Gastrocnemius medialis (tissue), 4 donors: ENCODE data around the gene SEC23IP. TPM values are rescaled to one million over a fixed set of nuclear protein-coding genes. Genes with fewer than 3 reads are reported as not detected.
"Not testable (repeated sequence)": the region's sequence is repeated elsewhere in the genome, so short reads cannot be mapped to it uniquely, and the experiment has no call there.

ENCODE experiments used
- ATAC-seq, 2 donors: fragments of 150-250 bp; one replicate each; pipeline ENCODE4 v1.9.1; 2016
- DNase-seq, 2 donors: peaks; one replicate each; pipeline ENCODE4 v3.0.0-alpha.2; 2019
- H3K27ac ChIP-seq, 4 donors: fragments of 200-600 bp; sonication (generic); 1 replicate in 1 of 4; 2 replicates in 3 of 4; pipeline ENCODE4 v1.5.1; 2016 to 2018; ENCODE audit warnings: mild to moderate bottlenecking in 2 of 4, moderate library complexity in 1 of 4
- H3K27me3 ChIP-seq, 3 donors: fragments of 200-600 bp; sonication (generic) in 2 of 3; 1 replicate in 1 of 3; 2 replicates in 2 of 3; pipeline versions ENCODE4 v1.5.1 to v1.6.0; 2016 to 2019; ENCODE audit warnings: mild to moderate bottlenecking in 1 of 3, moderate library complexity in 1 of 3
- H3K36me3 ChIP-seq, 2 donors: fragments of 200-600 bp; sonication (generic) in 1 of 2; one replicate each; pipeline ENCODE4 v1.5.1; 2017 to 2018
- H3K4me1 ChIP-seq, 2 donors: fragments of 200-600 bp; sonication (generic) in 1 of 2; one replicate each; pipeline ENCODE4 v1.5.1; 2016 to 2017; ENCODE audit warnings: mild to moderate bottlenecking in 2 of 2
- H3K4me3 ChIP-seq, 4 donors: fragments of 200-600 bp; sonication (generic) in 3 of 4; 1 replicate in 1 of 4; 2 replicates in 3 of 4; pipeline ENCODE4 v1.5.1; 2016 to 2019; ENCODE audit warnings: mild to moderate bottlenecking in 2 of 4
- H3K9me3 ChIP-seq, 3 donors: fragments of 200-600 bp; sonication (generic) in 2 of 3; 1 replicate in 1 of 3; 2 replicates in 2 of 3; pipeline ENCODE4 v1.5.1; 2016 to 2019
- CTCF ChIP-seq, 5 experiments: fragments of 450-650 bp in 3 of 5; fragments of 200-600 bp in 2 of 5; sonication (generic) in 2 of 5; IDR thresholded peaks in 4 of 5; conservative IDR thresholded peaks in 1 of 5; 1 replicate in 4 of 5; 2 replicates in 1 of 5; pipeline ENCODE4 v1.5.1; 2016 to 2019; ENCODE audit warnings: antibody characterized with exemption in 5 of 5, mild to moderate bottlenecking in 3 of 5, moderate library complexity in 3 of 5
- POLR2A ChIP-seq, 2 donors: fragments of 450-650 bp; IDR thresholded peaks; one replicate each; pipeline ENCODE4 v1.6.1; 2017; ENCODE audit warnings: antibody characterized with exemption in 2 of 2, mild to moderate bottlenecking in 2 of 2, moderate library complexity in 2 of 2
- in situ Hi-C, 4 donors: fragments of 200-750 bp; cut with MboI; loops; one replicate each; pipeline versions ENCODE4 v1.15.0 to v1.8.0; 2017; ENCODE audit warnings: low sequenced_read_pairs in 4 of 4
- intact Hi-C: fragments of 100-400 bp; cut with DNase I; formaldehyde crosslinking; loops from one replicate; pipeline ENCODE4 v1.15.1; 2023; ENCODE audit warnings: low total_unique reads
- total RNA-seq, 4 donors: library from RNA; depleted of rRNA; stranded (reverse); fragments of >200 nt; gene quantifications; one replicate each; pipeline versions ENCODE4 v1.1.0 to v1.2.3, GENCODE V29; 2016

Gene SEC23IP
- total RNA-seq, 4 donors from 2014 or later, result 12.6 to 28.6 (median 21.6) TPM

- peak in 1 of 2 donors; percentile 42 for TF ChIP-seq POLR2A (IDR thresholded peaks at IDR 0.05)
- TF ChIP-seq CTCF (IDR thresholded peaks at IDR 0.05 in 4 of 5, conservative IDR thresholded peaks at IDR 0.05 in 1 of 5), result peak in 1 of 5 experiments; percentile 2
- peak overlapping the region; percentile 85 to 96 (median 90) for H3K4me3 ChIP-seq
- intact Hi-C loops, result loop anchor here (1.0 to 5.0 kb wide), 5 partner anchors 19 to 1116 kb away; partner anchors contain the start of genes BAG3 and SEC23IP
- H3K36me3 ChIP-seq, result no peaks in the 10 kb centered on the region
- peak overlapping the region; percentile 89 to 97 (median 92) for H3K27ac ChIP-seq
- H3K9me3 ChIP-seq, result no peaks in the 10 kb centered on the region
- no peaks in the 10 kb centered on the region for H3K27me3 ChIP-seq
- H3K4me1 ChIP-seq, result peaks cover 17 to 28% of the 10 kb centered on the region in 2 donors
- ATAC-seq, result peak; percentile 92 to 93
- in situ Hi-C loops, result loop anchor here in 3 of 4 donors (25.0 kb wide), 3 partner anchors 186 to 711 kb away; partner anchors contain the start of gene SFXN4 (in 1 of the 3)
- peak; percentile 71 to 81 for DNase-seq
These were observed 19.5 kb upstream of the SEC23IP start for GRCh38 chr10:119872860-119873681.

- TF ChIP-seq CTCF (IDR thresholded peaks at IDR 0.05 in 4 of 5, conservative IDR thresholded peaks at IDR 0.05 in 1 of 5) (no peak), POLR2A (IDR thresholded peaks at IDR 0.05) (no peak)
- Histone ChIP-seq H3K4me1 (peaks cover 3 to 5% of the 10 kb centered on the region in 2 donors), H3K9me3 (no peaks in the 10 kb centered on the region), H3K4me3 (no peak overlapping the region), H3K27me3 (no peaks in the 10 kb centered on the region), H3K27ac (no peak overlapping the region), H3K36me3 (no peaks in the 10 kb centered on the region)
- intact Hi-C loops (no loop called here), in situ Hi-C loops (no loop called here)
- DNase-seq (no peak), ATAC-seq (no peak)
These were observed 14.0 kb upstream of the SEC23IP start for GRCh38 chr10:119878524-119878923.

GRCh38 chr10:119883901-119884611 lies 8.5 kb upstream of the SEC23IP start:
- ATAC-seq, H3K27me3 ChIP-seq, in situ Hi-C loops, DNase-seq, H3K36me3 ChIP-seq, H3K4me1 ChIP-seq, H3K9me3 ChIP-seq, H3K4me3 ChIP-seq, intact Hi-C loops, H3K27ac ChIP-seq: not testable (repeated sequence)

GRCh38 chr10:119886070-119886469 lies 6.5 kb upstream of the SEC23IP start:
- H3K27me3 ChIP-seq, H3K27ac ChIP-seq, H3K9me3 ChIP-seq, H3K4me3 ChIP-seq, intact Hi-C loops, H3K36me3 ChIP-seq, H3K4me1 ChIP-seq, DNase-seq, in situ Hi-C loops, ATAC-seq: not testable (repeated sequence)

GRCh38 chr10:119888715-119889114 lies 3.8 kb upstream of the SEC23IP start:
- H3K4me1 ChIP-seq, result peaks cover 12 to 14% of the 10 kb centered on the region in 2 donors
- H3K4me3 ChIP-seq, in situ Hi-C loops, ATAC-seq, H3K27ac ChIP-seq, H3K36me3 ChIP-seq, DNase-seq, intact Hi-C loops, H3K9me3 ChIP-seq, H3K27me3 ChIP-seq: not testable (repeated sequence)

- H3K27ac ChIP-seq, H3K9me3 ChIP-seq, H3K36me3 ChIP-seq, ATAC-seq, H3K4me3 ChIP-seq, in situ Hi-C loops, DNase-seq, intact Hi-C loops, H3K27me3 ChIP-seq: not testable (repeated sequence)
- peaks cover 17 to 19% of the 10 kb centered on the region in 2 donors for H3K4me1 ChIP-seq
These were observed 3.3 kb upstream of the SEC23IP start for GRCh38 chr10:119889201-119889600.

GRCh38 chr10:119890307-119890706 lies 2.2 kb upstream of the SEC23IP start:
- ATAC-seq, in situ Hi-C loops, H3K27ac ChIP-seq, DNase-seq, H3K9me3 ChIP-seq, H3K27me3 ChIP-seq, intact Hi-C loops, H3K36me3 ChIP-seq, H3K4me3 ChIP-seq: not testable (repeated sequence)
- H3K4me1 ChIP-seq, result peaks cover 21 to 23% of the 10 kb centered on the region in 2 donors

- H3K36me3 ChIP-seq, H3K9me3 ChIP-seq, in situ Hi-C loops, DNase-seq, ATAC-seq, H3K27me3 ChIP-seq: not testable (repeated sequence)
- intact Hi-C loops, result loop anchor here (1.0 kb wide), 3 partner anchors 20 to 295 kb away; partner anchors contain the start of gene MCMBP
- peaks cover 29 to 30% of the 10 kb centered on the region in 2 donors for H3K4me1 ChIP-seq
- peak overlapping the region; percentile 88 to 97 (median 94) for H3K27ac ChIP-seq
- peak overlapping the region; percentile 85 to 100 (median 98) for H3K4me3 ChIP-seq
These were observed 712 bp upstream of the SEC23IP start for GRCh38 chr10:119891849-119892187.
